IPS-15b (cell line): ENCODE measurements around the gene HAUS6.
"Not testable (repeated sequence)": the region's sequence is repeated elsewhere in the genome, so short reads cannot be mapped to it uniquely, and the experiment has no call there.

Experiments
- H3K27me3 ChIP-seq: one replicate; pipeline ENCODE4 v1.6.1; 2013; ENCODE audit warnings: low read length; ENCODE audit not compliant: control insufficient read depth, insufficient read depth
- H3K36me3 ChIP-seq: one replicate; pipeline ENCODE4 v1.6.1; 2013; ENCODE audit warnings: low read length; ENCODE audit not compliant: control insufficient read depth, insufficient read depth
- H3K4me1 ChIP-seq: one replicate; pipeline ENCODE4 v1.6.1; 2013; ENCODE audit warnings: mild to moderate bottlenecking, low read length; ENCODE audit not compliant: control insufficient read depth, insufficient read depth
- H3K4me3 ChIP-seq: one replicate; pipeline ENCODE4 v1.5.1; 2013; ENCODE audit warnings: low read depth, low read length
- H3K9ac ChIP-seq: one replicate; pipeline ENCODE4 v1.6.1; 2013; ENCODE audit warnings: low read depth, mild to moderate bottlenecking, low read length
- H3K9me3 ChIP-seq: one replicate; pipeline ENCODE4 v1.6.1; 2013; ENCODE audit warnings: mild to moderate bottlenecking, low read length; ENCODE audit not compliant: control insufficient read depth, insufficient read depth

The HAUS6 gene

GRCh38 chr9:19102631-19103345, at the start of gene HAUS6:
Gene HAUS6, minus strand, starts transcription at chr9:19102904. Its CDS starts 253 bp downstream, at chr9:19102651.
- no peaks in the 10 kb centered on the region for H3K27me3 ChIP-seq
- peaks cover 3% of the 10 kb centered on the region for H3K4me1 ChIP-seq
- H3K9me3 ChIP-seq = no peaks in the 10 kb centered on the region
- peak within 1 kb of the TSS; percentile 94 for H3K9ac ChIP-seq
- peak within 1 kb of the TSS; percentile 87 for H3K4me3 ChIP-seq
- no peaks in the 10 kb centered on the region for H3K36me3 ChIP-seq

DNA sequence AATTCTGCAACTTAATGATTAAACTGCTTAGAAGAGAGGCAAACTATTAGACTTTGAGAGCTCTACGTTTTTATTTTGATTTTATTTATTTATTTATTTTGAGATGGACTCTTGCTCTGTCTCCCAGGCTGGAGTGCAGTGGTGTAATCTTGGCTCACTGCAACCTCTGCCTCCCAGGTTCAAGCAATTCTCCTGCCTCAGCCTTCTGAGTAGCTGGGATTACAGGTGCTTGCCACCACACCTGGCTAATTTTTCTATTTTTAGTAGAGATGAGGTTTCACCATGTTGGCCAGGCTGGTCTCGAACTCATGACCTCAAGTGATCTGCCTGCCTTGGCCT, 49.4 kb upstream of the HAUS6 start:
- not testable (repeated sequence) for H3K9ac ChIP-seq, H3K27me3 ChIP-seq, H3K36me3 ChIP-seq, H3K4me1 ChIP-seq, H3K9me3 ChIP-seq, H3K4me3 ChIP-seq

DNA sequence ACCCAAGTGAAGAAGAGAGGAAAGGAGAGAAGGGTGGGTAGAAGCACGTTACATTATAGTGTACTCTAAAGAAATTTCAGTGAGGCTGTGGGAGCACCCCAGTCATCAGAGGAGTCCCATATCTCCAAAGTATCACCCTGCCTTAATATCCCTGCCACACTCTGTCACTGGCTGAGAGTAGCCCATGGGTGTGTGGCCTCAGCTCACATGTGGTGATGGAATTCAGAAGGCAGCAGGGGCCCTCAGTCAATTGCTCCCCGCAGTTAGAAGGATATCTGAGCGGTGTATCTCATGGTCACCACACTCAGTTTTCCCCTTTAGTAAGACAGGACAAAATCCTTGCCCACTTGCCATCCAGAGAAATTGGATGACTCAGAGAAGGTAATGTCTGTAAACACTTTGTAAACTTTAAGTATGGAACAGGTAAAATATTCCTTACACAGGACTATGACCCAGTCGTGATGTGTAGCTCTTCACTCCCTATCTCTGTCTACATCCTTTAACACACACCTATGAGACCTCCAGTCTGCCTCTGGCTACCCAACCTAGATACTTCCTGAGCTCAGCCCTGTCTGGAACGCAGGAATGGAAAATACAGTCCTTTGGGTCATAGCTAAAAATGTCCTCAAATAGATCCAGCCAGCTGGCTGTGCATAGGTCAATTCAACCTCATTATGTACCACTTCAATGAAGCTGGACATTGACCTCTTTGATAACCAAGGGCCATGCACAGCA, 48.9 kb upstream of the HAUS6 start:
- Histone ChIP-seq H3K9me3 (no peaks in the 10 kb centered on the region), H3K4me3 (no peak overlapping the region), H3K9ac (no peak overlapping the region), H3K36me3 (no peaks in the 10 kb centered on the region), H3K4me1 (no peaks in the 10 kb centered on the region), H3K27me3 (no peaks in the 10 kb centered on the region)

- Histone ChIP-seq H3K4me1 (no peaks in the 10 kb centered on the region), H3K9me3 (no peaks in the 10 kb centered on the region), H3K27me3 (no peaks in the 10 kb centered on the region), H3K9ac (no peak overlapping the region), H3K36me3 (no peaks in the 10 kb centered on the region), H3K4me3 (no peak overlapping the region)
Observed at GRCh38 chr9:19149230-19149629, 46.5 kb upstream of the HAUS6 start.

GRCh38 chr9:19148187-19148586, 45.5 kb upstream of the HAUS6 start:
- no peak overlapping the region for H3K9ac ChIP-seq
- no peaks in the 10 kb centered on the region for H3K36me3 ChIP-seq
- H3K9me3 ChIP-seq = no peaks in the 10 kb centered on the region
- no peaks in the 10 kb centered on the region for H3K27me3 ChIP-seq
- H3K4me1 ChIP-seq = no peaks in the 10 kb centered on the region
- no peak overlapping the region for H3K4me3 ChIP-seq

DNA sequence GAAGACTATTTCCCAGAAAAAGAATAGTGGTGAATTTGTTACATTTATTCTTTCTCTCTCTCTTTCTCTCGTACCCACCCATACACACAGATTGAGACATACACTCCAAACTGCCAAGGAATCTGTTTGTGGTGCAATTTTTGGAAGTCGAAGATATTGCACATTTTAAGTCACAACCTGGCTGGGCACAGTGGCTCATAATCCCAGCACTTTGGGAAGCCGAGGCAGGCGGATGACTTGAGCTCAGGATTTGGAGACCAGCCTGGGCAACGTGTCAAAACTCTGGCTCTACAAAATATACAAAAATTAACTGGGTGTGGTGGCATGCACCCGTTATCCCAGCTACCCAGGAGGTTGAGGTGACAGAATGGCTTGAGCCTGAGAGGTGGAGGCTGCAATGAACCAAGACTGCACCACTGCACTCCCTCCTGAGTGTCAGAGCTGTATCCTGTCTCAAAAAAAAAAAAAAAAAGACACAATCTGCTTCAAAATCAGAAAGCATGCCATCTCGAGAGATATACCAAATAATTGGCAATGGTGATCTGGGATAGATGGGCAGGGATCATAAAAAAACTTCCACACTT, 43.8 kb upstream of the HAUS6 start:
- Histone ChIP-seq H3K4me3 (no peak overlapping the region), H3K9me3 (no peaks in the 10 kb centered on the region), H3K9ac (no peak overlapping the region), H3K36me3 (no peaks in the 10 kb centered on the region), H3K27me3 (no peaks in the 10 kb centered on the region), H3K4me1 (no peaks in the 10 kb centered on the region)

DNA sequence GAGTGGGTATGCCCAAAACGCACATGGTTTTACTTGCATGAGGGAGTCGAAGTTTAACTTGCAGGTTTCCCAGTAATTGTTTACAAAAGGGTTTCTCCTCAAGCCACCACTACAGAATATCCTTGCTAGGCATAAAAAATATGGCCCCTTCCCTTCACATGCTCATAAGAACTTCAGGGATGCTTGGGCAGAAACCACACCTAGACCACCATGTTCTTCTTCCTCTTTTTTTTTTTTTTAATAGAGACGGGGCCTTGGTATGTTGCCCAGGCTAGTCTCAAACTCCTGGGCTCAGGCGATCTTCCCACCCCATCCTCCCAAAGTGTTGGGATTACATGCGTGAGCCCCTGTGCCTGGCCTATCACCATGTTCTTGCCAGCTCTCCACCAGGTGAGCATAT, 43.2 kb upstream of the HAUS6 start:
- Histone ChIP-seq H3K36me3 (no peaks in the 10 kb centered on the region), H3K9ac (no peak overlapping the region), H3K9me3 (no peaks in the 10 kb centered on the region), H3K4me1 (no peaks in the 10 kb centered on the region), H3K4me3 (no peak overlapping the region), H3K27me3 (no peaks in the 10 kb centered on the region)

- no peaks in the 10 kb centered on the region for H3K9me3 ChIP-seq
- H3K27me3 ChIP-seq = no peaks in the 10 kb centered on the region
- no peak overlapping the region for H3K9ac ChIP-seq
- H3K4me1 ChIP-seq = peaks cover 6% of the 10 kb centered on the region
- no peaks in the 10 kb centered on the region for H3K36me3 ChIP-seq
- no peak overlapping the region for H3K4me3 ChIP-seq
Observed at GRCh38 chr9:19140259-19140658, 37.6 kb upstream of the HAUS6 start.

DNA sequence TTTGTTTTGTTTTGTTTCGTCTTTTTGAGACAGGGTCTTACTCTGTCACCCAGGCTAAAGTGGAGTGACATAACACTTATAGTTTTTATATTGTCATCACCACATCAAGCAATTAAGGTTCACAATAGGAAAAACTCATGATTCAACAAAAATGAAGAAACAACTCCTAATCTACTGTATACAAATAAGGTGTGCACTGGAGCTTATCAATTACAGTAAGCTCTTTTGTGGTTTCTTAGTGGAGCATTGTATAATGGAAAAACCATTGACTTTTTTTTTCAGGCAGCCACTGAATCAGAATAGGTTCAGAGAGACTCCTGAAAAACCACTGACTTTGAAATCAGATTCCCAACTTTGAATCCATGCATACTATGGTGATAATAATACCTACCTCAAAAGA, 35.4 kb upstream of the HAUS6 start:
- no peak overlapping the region for H3K9ac ChIP-seq
- H3K4me1 ChIP-seq = peaks cover 6% of the 10 kb centered on the region
- H3K4me3 ChIP-seq = no peak overlapping the region
- H3K9me3 ChIP-seq = no peaks in the 10 kb centered on the region
- H3K27me3 ChIP-seq = no peaks in the 10 kb centered on the region
- no peaks in the 10 kb centered on the region for H3K36me3 ChIP-seq

- no peaks in the 10 kb centered on the region for H3K36me3 ChIP-seq
- no peaks in the 10 kb centered on the region for H3K27me3 ChIP-seq
- H3K4me1 ChIP-seq = peaks cover 6% of the 10 kb centered on the region
- no peak overlapping the region for H3K4me3 ChIP-seq
- no peaks in the 10 kb centered on the region for H3K9me3 ChIP-seq
- H3K9ac ChIP-seq = no peak overlapping the region
Observed at GRCh38 chr9:19137282-19137681, 34.6 kb upstream of the HAUS6 start.

DNA sequence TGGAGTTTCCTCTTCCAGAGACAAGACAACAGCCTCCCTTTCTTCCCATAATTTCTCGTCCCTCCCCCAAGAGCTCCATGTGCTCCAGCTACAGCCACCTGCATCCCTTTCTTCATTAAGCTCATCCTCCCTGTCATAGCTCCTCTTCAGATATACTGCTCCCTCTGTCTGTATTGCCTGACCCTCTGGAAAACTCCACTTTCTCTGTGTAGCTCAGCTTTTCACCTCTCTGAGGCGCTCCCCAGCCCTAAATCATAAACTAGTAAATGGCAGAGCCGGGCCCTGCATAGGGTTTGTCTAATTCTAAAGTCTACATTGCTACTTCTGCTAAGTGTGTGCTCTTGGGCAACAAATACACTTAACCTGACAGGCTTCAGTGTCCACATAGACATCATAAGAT, 33.4 kb upstream of the HAUS6 start:
- Histone ChIP-seq H3K36me3 (no peaks in the 10 kb centered on the region), H3K4me1 (peaks cover 14% of the 10 kb centered on the region), H3K9me3 (no peaks in the 10 kb centered on the region), H3K4me3 (no peak overlapping the region), H3K9ac (no peak overlapping the region), H3K27me3 (no peaks in the 10 kb centered on the region)
